GM12878 (cell line): Measurements from ENCODE around the gene SLF2. TPM values are rescaled to one million over a fixed set of nuclear protein-coding genes. Genes with fewer than 3 reads are reported as not detected.

Experiments
- ASH2L ChIP-seq: fragments of 300-600, 200-600 bp; sonication (generic); IDR thresholded peaks from 2 replicates; pipeline ENCODE4 v1.6.1; 2017; ENCODE audit warnings: low read depth, mild to moderate bottlenecking, borderline replicate concordance
- CHD1 ChIP-seq: IDR thresholded peaks from 2 replicates; pipeline ENCODE4 v1.6.1; 2012; ENCODE audit warnings: low read depth, low read length, improper control_type of control experiment
- FOXK2 ChIP-seq: fragments of 450-650 bp; IDR thresholded peaks from 2 replicates; pipeline ENCODE4 v1.6.1; 2017; ENCODE audit warnings: mild to moderate bottlenecking, moderate library complexity
- FOXM1 ChIP-seq: IDR thresholded peaks from 2 replicates; pipeline ENCODE4 v1.6.1; 2012; ENCODE audit warnings: low read depth, mild to moderate bottlenecking, inconsistent platforms, low read length, moderate library complexity
- HDAC2 ChIP-seq: fragments of 200-600 bp; sonication (generic); IDR thresholded peaks from 2 replicates; pipeline ENCODE4 v1.6.1; 2017
- HDGF ChIP-seq: fragments of 450-650 bp; IDR thresholded peaks from 2 replicates; pipeline ENCODE4 v1.6.1; 2016; ENCODE audit warnings: antibody characterized with exemption
- NFIC ChIP-seq: IDR thresholded peaks from 2 replicates; pipeline ENCODE4 v1.6.1; 2012; ENCODE audit warnings: low read depth, mild to moderate bottlenecking, inconsistent platforms, low read length, moderate library complexity
- NFXL1 ChIP-seq: fragments of 450-650 bp; IDR thresholded peaks from 2 replicates; pipeline ENCODE4 v1.6.1; 2017; ENCODE audit warnings: antibody characterized with exemption, mild to moderate bottlenecking, borderline replicate concordance
- PAX5 ChIP-seq: IDR thresholded peaks from 2 replicates; pipeline ENCODE4 v1.6.1; 2011; ENCODE audit warnings: low read depth, low read length, borderline replicate concordance
- POLR2AphosphoS2 ChIP-seq: IDR thresholded peaks from 2 replicates; pipeline ENCODE4 v1.6.1; 2011; ENCODE audit warnings: low read depth, mild to moderate bottlenecking, low read length, improper control_type of control experiment, moderate library complexity
- RFX5 ChIP-seq: IDR thresholded peaks from 2 replicates; pipeline ENCODE4 v1.6.1; 2011; ENCODE audit warnings: low read depth, low read length, improper control_type of control experiment
- SREBF1 ChIP-seq: IDR thresholded peaks from 2 replicates; pipeline ENCODE4 v1.6.1; 2012; ENCODE audit warnings: mild to moderate bottlenecking, low read length
- STAT3 ChIP-seq: IDR thresholded peaks from 2 replicates; pipeline ENCODE4 v1.6.1; 2011; ENCODE audit warnings: low read depth, low read length, improper control_type of control experiment
- YY1 ChIP-seq: IDR thresholded peaks from 2 replicates; pipeline ENCODE4 v1.6.1; 2011; ENCODE audit warnings: low read depth, mild to moderate bottlenecking, low read length
- polyA plus RNA-seq, 11 experiments: library from polyadenylated mRNA; depleted of rRNA in 4 of 11; unstranded in 6 of 11; stranded (reverse) in 5 of 11; fragments of >200 nt; fragmentation: Nextera tagmentation in 4 of 11; fragmentation: Illumina TruSeq in 1 of 11; extraction: Ambion mirVana in 4 of 11; extraction: Trizol in 1 of 11; gene quantifications; 1 replicate in 1 of 11; 2 replicates in 10 of 11; pipeline versions ENCODE4 v1.2.1 to v1.2.3, GENCODE V29; 2011 to 2016; ENCODE audit warnings: inconsistent platforms in 2 of 11, missing spikeins in 2 of 11, low read depth in 1 of 11
- total RNA-seq, 4 experiments: library from RNA; depleted of rRNA in 3 of 4; stranded (reverse); fragments of >200 nt in 3 of 4; fragmentation: Illumina TruSeq in 1 of 4; extraction: Trizol in 1 of 4; gene quantifications; 2 replicates each; pipeline versions ENCODE4 v1.2.1 to v1.2.3, GENCODE V29; 2013 to 2021
- TF ChIP-seq, protein P1 (sequence below): fragments of 450-650 bp; IDR thresholded peaks from 2 replicates; pipeline ENCODE4 v1.6.1; 2017; ENCODE audit warnings: antibody characterized with exemption, mild to moderate bottlenecking, moderate library complexity
- TF ChIP-seq, protein P2 (sequence below): IDR thresholded peaks from 2 replicates; pipeline ENCODE4 v1.6.1; 2011; ENCODE audit warnings: borderline replicate concordance, low read depth, mild to moderate bottlenecking, moderate library complexity, mixed read lengths, low read length; ENCODE audit not compliant: insufficient read depth; ENCODE audit errors: extremely low read length
- TF ChIP-seq, protein P3 (sequence below): fragments of 150-350 bp; IDR thresholded peaks from 2 replicates; pipeline ENCODE4 v1.6.1; 2014; ENCODE audit warnings: mild to moderate bottlenecking, low read depth, low read length
- TF ChIP-seq, protein P4 (sequence below): fragments of 450-650 bp; IDR thresholded peaks from 2 replicates; pipeline ENCODE4 v1.6.1; 2017; ENCODE audit warnings: mild to moderate bottlenecking
- TF ChIP-seq, protein P5 (sequence below): fragments of 450-650 bp; IDR thresholded peaks from 2 replicates; pipeline ENCODE4 v1.6.1; 2017; ENCODE audit warnings: low read depth, mild to moderate bottlenecking, moderate library complexity
- TF ChIP-seq, protein P6 (sequence below): IDR thresholded peaks from 2 replicates; pipeline ENCODE4 v1.6.1; 2011; ENCODE audit warnings: low read depth, low read length, improper control_type of control experiment, borderline replicate concordance

The SLF2 gene
- total and polyA plus RNA-seq, 10 of the 15 experiments (the other 5 are each of a cell fraction or from before 2014, with no cell fraction given): 3.0 to 25.2 (median 17.9) TPM

DNA sequence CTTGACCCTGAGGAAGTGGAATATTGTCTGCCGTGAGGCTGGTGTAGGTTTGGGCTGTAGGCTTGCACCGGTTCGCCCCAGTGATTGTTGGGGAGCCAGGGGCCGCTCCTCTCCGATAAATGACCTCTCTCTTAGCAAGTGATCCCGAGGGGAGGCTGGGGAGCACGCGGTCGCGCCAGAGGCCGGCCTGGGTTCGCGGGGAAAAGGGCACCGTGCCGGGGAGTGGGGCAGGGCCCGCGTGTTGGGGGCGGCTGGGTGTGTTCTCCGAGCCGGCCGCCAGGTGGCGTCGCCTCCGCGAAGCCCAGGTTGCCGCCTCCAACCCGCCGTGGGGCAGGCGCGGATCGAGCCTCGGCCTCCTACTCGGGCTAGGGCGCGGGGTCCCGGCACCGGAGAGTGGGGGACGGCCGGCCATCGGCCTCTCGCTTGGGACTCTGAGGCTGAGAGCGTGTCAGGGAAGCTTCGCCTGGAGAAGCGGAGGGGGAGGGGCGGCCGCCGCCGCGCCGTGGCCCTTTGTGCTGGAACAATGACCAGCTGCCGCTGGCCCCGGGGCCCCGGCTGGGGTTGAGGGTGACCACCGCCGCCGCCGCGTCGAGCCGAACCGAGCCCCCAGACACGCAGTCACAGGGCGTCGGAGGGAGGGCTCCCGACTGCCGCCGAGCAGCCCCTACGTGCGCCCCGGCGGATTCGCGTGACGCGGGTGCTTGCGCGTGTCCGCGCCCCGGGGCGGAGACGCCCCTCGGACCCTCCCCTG lies 86.4 kb downstream of the SLF2 start (continued):
- TF ChIP-seq, protein P1, sequence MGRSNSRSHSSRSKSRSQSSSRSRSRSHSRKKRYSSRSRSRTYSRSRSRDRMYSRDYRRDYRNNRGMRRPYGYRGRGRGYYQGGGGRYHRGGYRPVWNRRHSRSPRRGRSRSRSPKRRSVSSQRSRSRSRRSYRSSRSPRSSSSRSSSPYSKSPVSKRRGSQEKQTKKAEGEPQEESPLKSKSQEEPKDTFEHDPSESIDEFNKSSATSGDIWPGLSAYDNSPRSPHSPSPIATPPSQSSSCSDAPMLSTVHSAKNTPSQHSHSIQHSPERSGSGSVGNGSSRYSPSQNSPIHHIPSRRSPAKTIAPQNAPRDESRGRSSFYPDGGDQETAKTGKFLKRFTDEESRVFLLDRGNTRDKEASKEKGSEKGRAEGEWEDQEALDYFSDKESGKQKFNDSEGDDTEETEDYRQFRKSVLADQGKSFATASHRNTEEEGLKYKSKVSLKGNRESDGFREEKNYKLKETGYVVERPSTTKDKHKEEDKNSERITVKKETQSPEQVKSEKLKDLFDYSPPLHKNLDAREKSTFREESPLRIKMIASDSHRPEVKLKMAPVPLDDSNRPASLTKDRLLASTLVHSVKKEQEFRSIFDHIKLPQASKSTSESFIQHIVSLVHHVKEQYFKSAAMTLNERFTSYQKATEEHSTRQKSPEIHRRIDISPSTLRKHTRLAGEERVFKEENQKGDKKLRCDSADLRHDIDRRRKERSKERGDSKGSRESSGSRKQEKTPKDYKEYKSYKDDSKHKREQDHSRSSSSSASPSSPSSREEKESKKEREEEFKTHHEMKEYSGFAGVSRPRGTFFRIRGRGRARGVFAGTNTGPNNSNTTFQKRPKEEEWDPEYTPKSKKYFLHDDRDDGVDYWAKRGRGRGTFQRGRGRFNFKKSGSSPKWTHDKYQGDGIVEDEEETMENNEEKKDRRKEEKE: no peak
- TF ChIP-seq STAT3 (no peak), HDAC2 (no peak), YY1 (peak; percentile 64), PAX5 (no peak; the same call in 1 of the 2 replicates), CHD1 (no peak), FOXM1 (no peak), RFX5 (no peak), HDGF (no peak), SREBF1 (no peak), POLR2AphosphoS2 (peak; percentile 79; the same call in 1 of the 2 replicates), FOXK2 (no peak), ASH2L (no peak), NFXL1 (no peak), NFIC (no peak)
- TF ChIP-seq, protein P2, sequence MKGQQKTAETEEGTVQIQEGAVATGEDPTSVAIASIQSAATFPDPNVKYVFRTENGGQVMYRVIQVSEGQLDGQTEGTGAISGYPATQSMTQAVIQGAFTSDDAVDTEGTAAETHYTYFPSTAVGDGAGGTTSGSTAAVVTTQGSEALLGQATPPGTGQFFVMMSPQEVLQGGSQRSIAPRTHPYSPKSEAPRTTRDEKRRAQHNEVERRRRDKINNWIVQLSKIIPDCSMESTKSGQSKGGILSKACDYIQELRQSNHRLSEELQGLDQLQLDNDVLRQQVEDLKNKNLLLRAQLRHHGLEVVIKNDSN: no peak
- TF ChIP-seq, protein P3, sequence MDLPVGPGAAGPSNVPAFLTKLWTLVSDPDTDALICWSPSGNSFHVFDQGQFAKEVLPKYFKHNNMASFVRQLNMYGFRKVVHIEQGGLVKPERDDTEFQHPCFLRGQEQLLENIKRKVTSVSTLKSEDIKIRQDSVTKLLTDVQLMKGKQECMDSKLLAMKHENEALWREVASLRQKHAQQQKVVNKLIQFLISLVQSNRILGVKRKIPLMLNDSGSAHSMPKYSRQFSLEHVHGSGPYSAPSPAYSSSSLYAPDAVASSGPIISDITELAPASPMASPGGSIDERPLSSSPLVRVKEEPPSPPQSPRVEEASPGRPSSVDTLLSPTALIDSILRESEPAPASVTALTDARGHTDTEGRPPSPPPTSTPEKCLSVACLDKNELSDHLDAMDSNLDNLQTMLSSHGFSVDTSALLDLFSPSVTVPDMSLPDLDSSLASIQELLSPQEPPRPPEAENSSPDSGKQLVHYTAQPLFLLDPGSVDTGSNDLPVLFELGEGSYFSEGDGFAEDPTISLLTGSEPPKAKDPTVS: no peak
- TF ChIP-seq, protein P4, sequence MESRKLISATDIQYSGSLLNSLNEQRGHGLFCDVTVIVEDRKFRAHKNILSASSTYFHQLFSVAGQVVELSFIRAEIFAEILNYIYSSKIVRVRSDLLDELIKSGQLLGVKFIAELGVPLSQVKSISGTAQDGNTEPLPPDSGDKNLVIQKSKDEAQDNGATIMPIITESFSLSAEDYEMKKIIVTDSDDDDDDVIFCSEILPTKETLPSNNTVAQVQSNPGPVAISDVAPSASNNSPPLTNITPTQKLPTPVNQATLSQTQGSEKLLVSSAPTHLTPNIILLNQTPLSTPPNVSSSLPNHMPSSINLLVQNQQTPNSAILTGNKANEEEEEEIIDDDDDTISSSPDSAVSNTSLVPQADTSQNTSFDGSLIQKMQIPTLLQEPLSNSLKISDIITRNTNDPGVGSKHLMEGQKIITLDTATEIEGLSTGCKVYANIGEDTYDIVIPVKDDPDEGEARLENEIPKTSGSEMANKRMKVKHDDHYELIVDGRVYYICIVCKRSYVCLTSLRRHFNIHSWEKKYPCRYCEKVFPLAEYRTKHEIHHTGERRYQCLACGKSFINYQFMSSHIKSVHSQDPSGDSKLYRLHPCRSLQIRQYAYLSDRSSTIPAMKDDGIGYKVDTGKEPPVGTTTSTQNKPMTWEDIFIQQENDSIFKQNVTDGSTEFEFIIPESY: no peak
- TF ChIP-seq, protein P5, sequence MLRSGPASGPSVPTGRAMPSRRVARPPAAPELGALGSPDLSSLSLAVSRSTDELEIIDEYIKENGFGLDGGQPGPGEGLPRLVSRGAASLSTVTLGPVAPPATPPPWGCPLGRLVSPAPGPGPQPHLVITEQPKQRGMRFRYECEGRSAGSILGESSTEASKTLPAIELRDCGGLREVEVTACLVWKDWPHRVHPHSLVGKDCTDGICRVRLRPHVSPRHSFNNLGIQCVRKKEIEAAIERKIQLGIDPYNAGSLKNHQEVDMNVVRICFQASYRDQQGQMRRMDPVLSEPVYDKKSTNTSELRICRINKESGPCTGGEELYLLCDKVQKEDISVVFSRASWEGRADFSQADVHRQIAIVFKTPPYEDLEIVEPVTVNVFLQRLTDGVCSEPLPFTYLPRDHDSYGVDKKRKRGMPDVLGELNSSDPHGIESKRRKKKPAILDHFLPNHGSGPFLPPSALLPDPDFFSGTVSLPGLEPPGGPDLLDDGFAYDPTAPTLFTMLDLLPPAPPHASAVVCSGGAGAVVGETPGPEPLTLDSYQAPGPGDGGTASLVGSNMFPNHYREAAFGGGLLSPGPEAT: no peak
- TF ChIP-seq, protein P6, sequence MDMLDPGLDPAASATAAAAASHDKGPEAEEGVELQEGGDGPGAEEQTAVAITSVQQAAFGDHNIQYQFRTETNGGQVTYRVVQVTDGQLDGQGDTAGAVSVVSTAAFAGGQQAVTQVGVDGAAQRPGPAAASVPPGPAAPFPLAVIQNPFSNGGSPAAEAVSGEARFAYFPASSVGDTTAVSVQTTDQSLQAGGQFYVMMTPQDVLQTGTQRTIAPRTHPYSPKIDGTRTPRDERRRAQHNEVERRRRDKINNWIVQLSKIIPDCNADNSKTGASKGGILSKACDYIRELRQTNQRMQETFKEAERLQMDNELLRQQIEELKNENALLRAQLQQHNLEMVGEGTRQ: no peak; the same call in 1 of the 2 replicates
